Measurements from ENCODE around the gene ORM2. TPM values are rescaled to one million over a fixed set of nuclear protein-coding genes. Genes with fewer than 3 reads are reported as not detected.

Gene ORM2
- polyA plus RNA-seq, 1 of the 3 experiments (the other 2 are of a cell fraction): not detected

DNA sequence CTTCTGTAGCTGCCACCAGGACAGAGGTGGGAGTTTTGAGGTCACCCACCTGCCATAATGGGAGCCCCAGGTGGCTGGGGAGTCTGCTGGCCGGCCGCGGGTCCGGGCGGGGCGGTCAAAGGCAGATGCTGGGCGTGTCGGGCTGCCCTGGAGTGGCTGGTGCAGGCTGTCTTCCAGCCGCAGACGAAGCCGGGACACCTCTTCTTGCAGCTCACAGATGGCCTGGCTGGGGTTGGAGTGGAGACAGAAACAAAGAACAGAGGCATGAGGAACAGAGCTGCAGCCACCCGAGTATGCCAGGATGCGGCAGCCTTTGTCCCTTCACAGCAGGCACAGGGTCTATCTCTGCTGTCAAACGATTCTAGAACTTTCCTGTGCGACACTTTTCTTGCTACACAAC lies 18.0 kb downstream of the ORM2 start (continued):
- TF ChIP-seq FOSL2 (IDR thresholded peaks at IDR 0.05; ENCODE audit: borderline replicate concordance, low read depth): no peak

DNA sequence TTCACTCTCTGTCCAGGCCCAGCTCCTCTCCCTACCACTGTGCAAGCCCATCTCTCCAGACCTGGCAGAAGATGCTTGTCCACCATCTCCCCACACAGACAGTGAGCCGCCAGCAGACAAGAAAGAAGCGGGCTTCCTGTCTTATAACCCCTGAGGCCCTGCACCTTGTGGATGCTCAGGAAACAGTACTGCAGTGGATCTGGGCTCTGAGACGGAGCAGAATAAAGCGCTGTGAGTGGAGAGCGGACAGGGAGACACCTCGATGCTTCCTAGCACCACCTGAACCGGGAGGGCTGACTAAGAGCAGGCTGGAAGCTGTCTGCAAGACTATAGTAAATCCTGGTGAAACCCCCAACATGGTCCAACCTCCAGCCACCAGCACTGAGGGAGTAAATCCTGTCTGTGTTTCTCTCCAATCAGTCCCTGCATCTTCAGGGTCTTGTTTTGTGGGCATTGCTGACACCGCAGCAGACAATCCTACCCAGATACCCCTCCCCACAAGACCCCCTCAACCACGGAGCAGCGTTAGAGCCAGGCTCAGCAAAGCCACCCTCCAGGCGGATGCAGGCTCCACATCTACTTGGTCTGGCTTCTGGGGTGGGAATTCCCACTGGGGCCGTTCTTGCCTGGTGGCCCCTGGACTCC lies 18.7 kb downstream of the ORM2 start:
- TF ChIP-seq GATA2 (CRISPR knock-in tag; IDR thresholded peaks at IDR 0.05) (no peak), SMC3 (IDR thresholded peaks at IDR 0.05; ENCODE audit: low read depth, low read length) (no peak), NFIC (IDR thresholded peaks at IDR 0.05; ENCODE audit: borderline replicate concordance) (no peak), USF1 (IDR thresholded peaks at IDR 0.05; ENCODE audit: borderline replicate concordance, low read depth) (no peak), IRF3 (IDR thresholded peaks at IDR 0.05; ENCODE audit: low read depth, low read length) (no peak), EP300 (IDR thresholded peaks at IDR 0.05; ENCODE audit: borderline replicate concordance in 1 of 2, low read depth in 1 of 2, low read length in 1 of 2) (no peak), CHD2 (IDR thresholded peaks at IDR 0.05; ENCODE audit: low read length, partially characterized antibody) (no peak), TEAD4 (IDR thresholded peaks at IDR 0.05; ENCODE audit: borderline replicate concordance, insufficient read depth) (no peak), CTCF (IDR thresholded peaks at IDR 0.05) (no peak), USF2 (IDR thresholded peaks at IDR 0.05; ENCODE audit: borderline replicate concordance, low read depth, low read length) (no peak), SIN3A (IDR thresholded peaks at IDR 0.05; ENCODE audit: borderline replicate concordance, low read depth, low read length) (no peak), FOXM1 (IDR thresholded peaks at IDR 0.05; ENCODE audit: low read depth) (no peak), POLR2AphosphoS5 (IDR thresholded peaks at IDR 0.05; ENCODE audit: low read depth, low read length) (no peak)
- TF ChIP-seq, protein P1, sequence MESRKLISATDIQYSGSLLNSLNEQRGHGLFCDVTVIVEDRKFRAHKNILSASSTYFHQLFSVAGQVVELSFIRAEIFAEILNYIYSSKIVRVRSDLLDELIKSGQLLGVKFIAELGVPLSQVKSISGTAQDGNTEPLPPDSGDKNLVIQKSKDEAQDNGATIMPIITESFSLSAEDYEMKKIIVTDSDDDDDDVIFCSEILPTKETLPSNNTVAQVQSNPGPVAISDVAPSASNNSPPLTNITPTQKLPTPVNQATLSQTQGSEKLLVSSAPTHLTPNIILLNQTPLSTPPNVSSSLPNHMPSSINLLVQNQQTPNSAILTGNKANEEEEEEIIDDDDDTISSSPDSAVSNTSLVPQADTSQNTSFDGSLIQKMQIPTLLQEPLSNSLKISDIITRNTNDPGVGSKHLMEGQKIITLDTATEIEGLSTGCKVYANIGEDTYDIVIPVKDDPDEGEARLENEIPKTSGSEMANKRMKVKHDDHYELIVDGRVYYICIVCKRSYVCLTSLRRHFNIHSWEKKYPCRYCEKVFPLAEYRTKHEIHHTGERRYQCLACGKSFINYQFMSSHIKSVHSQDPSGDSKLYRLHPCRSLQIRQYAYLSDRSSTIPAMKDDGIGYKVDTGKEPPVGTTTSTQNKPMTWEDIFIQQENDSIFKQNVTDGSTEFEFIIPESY (IDR thresholded peaks at IDR 0.05; ENCODE audit: borderline replicate concordance, low read depth): no peak
- TF ChIP-seq, protein P2, sequence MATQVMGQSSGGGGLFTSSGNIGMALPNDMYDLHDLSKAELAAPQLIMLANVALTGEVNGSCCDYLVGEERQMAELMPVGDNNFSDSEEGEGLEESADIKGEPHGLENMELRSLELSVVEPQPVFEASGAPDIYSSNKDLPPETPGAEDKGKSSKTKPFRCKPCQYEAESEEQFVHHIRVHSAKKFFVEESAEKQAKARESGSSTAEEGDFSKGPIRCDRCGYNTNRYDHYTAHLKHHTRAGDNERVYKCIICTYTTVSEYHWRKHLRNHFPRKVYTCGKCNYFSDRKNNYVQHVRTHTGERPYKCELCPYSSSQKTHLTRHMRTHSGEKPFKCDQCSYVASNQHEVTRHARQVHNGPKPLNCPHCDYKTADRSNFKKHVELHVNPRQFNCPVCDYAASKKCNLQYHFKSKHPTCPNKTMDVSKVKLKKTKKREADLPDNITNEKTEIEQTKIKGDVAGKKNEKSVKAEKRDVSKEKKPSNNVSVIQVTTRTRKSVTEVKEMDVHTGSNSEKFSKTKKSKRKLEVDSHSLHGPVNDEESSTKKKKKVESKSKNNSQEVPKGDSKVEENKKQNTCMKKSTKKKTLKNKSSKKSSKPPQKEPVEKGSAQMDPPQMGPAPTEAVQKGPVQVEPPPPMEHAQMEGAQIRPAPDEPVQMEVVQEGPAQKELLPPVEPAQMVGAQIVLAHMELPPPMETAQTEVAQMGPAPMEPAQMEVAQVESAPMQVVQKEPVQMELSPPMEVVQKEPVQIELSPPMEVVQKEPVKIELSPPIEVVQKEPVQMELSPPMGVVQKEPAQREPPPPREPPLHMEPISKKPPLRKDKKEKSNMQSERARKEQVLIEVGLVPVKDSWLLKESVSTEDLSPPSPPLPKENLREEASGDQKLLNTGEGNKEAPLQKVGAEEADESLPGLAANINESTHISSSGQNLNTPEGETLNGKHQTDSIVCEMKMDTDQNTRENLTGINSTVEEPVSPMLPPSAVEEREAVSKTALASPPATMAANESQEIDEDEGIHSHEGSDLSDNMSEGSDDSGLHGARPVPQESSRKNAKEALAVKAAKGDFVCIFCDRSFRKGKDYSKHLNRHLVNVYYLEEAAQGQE (IDR thresholded peaks at IDR 0.05; ENCODE audit: low read depth, low read length): no peak
- 77% methylated on average over 9 of the region's 12 CpGs for WGBS (ENCODE audit: low lambda C conversion rate)
- Histone ChIP-seq H3K4me1 (ENCODE audit: control insufficient read depth in 1 of 2, insufficient read depth in 2 of 2, low read depth in 1 of 2, low read length in 1 of 2) (peaks cover 3 to 15% of the 10 kb centered on the region in 2 experiments; a peak in 3 of 4 replicates), H3K9me3 (no peaks in the 10 kb centered on the region), H3K4me2 (peak overlapping the region; percentile 50; the same call in 1 of the 2 replicates), H3K9me2 (no peaks in the 10 kb centered on the region), H3K9ac (peak overlapping the region; percentile 42; the same call in 1 of the 2 replicates), H3K27ac (ENCODE audit: low read depth in 2 of 2, low read length in 1 of 2) (peak overlapping the region in 1 of 2 experiments; percentile 85; a peak in 2 of 4 replicates), H3K4me3 (ENCODE audit: low read depth in 2 of 2, low read length in 1 of 2) (no peak overlapping the region), H3K79me2 (ENCODE audit: insufficient read depth) (no peaks in the 10 kb centered on the region), H2AFZ (ENCODE audit: low read depth) (peak overlapping the region; percentile 58; the same call in 1 of the 2 replicates), H3K27me3 (ENCODE audit: insufficient read depth) (no peaks in the 10 kb centered on the region), H4K20me1 (ENCODE audit: insufficient read depth) (no peaks in the 10 kb centered on the region), H3K36me3 (replicated peaks in 1 of 2; ENCODE audit: control insufficient read depth in 1 of 2, insufficient read depth in 2 of 2, low read length in 1 of 2) (no peaks in the 10 kb centered on the region), H3F3A (replicated peaks; ENCODE audit: insufficient read depth) (peaks cover 10% of the 10 kb centered on the region)
- CTCF ChIA-PET: no interaction called here
- DNase-seq: no peak
- POLR2A ChIA-PET: no interaction called here

Measured in SK-N-SH (cell line).